ENCODE results near the gene TEAD4.

Gene TEAD4

GRCh38 chr12:2960390-2960956, 1.3 kb downstream of the TEAD4 start:
- in situ Hi-C loops (cut with MboI; ENCODE audit: low sequenced_read_pairs), result no loop called here

GRCh38 chr12:2960996-2961616, 1.9 kb downstream of the TEAD4 start:
- in situ Hi-C loops (cut with MboI; ENCODE audit: low sequenced_read_pairs), result no loop called here

GRCh38 chr12:2961705-2962104, 2.5 kb downstream of the TEAD4 start:
- in situ Hi-C loops (cut with MboI; ENCODE audit: low sequenced_read_pairs), result no loop called here

- in situ Hi-C loops (cut with MboI; ENCODE audit: low sequenced_read_pairs), result no loop called here
These were observed 4.1 kb downstream of the TEAD4 start for GRCh38 chr12:2963154-2963759.

- in situ Hi-C loops (cut with MboI; ENCODE audit: low sequenced_read_pairs), result no loop called here
These were observed 4.6 kb downstream of the TEAD4 start for GRCh38 chr12:2963760-2964292.

DNA sequence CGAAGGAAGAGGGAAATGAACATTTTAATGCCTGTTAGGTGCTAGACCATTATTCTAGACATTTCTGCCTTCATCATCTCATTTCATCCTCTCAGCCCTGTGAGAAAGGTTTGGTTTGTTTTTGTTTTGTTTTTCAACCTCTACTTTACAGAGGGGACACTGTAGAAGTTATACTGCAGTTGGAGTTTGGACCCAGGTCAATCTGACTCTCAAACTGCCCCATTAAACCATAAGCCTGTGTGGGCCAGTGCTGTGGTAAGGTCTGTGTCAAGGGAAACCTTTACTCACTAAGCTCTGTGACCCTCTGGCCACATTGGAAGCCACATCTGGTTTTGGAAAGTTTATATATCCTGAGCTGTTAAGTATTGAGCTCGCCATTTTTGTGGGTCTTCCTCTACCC, 8.5 kb downstream of the TEAD4 start:
- in situ Hi-C loops (cut with MboI; ENCODE audit: low sequenced_read_pairs), result no loop called here

DNA sequence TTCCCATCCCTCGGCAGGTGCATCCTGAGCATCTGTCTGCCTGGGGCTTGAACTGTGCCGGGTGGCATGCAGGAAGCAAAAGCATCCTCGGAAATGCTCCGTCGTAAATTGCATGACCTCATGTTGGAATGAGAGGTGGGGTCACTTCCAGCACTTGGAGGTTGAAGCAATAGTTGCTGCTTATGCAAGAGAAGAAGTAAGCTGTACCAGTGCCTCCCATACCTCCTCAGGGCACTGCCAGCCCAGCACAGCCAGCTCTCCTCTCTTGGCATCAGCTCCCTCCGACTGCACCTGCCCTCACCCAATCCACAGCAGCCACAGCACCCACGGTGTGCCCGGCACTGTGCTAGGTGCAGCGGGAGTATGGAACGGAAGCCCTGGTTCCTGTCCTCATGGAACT, 11.5 kb downstream of the TEAD4 start:
- in situ Hi-C loops (cut with MboI; ENCODE audit: low sequenced_read_pairs), result no loop called here

DNA sequence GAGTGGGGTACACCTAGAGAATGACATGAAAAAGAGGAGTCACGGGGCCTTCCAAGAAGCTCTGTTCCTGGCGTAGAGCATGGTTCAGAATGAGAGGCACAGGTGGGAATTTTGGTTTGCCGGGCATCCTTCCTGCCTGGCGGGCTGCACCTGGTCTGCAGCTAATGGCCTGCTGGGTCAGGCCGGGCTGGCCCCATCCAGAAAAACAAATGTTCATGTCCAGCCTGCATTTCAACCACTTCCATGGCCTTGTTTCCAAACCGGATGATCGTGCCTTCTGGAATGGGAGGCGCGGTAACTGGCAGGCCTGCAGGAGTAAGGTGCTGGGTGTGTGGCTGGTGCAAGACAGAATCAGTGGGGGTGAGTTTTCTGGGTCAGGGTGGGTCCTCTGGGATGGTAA, 14.4 kb downstream of the TEAD4 start:
- in situ Hi-C loops (cut with MboI; ENCODE audit: low sequenced_read_pairs), result no loop called here

GRCh38 chr12:2974560-2974971, 15.4 kb downstream of the TEAD4 start:
- in situ Hi-C loops (cut with MboI; ENCODE audit: low sequenced_read_pairs), result no loop called here

DNA sequence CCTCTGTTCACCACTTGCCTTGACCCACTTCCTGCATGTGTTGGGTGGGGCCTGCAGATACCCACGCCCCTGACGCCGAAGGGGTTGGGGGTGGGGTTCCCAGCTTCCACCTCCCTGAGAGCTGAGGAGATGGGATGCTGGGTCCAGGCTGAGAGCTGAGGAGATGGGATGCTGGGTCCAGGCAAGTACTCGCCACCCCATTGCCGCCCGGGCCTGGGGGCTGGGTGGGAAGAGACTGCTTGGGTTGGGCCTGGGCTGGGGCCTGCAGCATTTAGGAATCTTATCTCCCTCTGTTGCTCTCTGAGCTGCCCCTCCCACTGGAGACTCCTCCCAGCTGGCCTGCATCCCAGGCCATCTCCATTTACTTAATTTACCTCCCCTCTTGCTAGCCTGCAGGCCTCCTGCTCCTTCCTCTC, 17.4 kb downstream of the TEAD4 start:
- in situ Hi-C loops (cut with MboI; ENCODE audit: low sequenced_read_pairs), result no loop called here

DNA sequence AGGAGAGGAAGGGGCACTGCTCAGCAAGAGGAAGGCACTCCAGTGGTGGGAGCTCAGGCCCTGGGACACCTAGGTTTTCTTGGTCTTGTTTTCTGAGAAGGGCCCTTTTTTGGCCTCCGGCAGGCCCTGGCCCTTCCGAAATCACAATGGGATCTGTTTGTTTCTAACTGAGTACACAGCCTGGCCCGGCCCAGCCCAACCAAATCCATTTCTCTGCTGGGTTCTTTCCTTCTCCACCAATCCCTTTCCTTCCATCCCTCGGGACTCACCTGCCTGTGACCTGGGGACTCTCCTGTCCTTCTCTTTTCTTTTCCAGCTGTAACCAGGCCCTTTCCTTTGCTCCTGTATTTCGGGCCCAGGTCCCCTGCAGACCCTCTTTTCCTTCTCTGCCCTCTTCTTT, 18.6 kb downstream of the TEAD4 start:
- in situ Hi-C loops (cut with MboI; ENCODE audit: low sequenced_read_pairs), result no loop called here

DNA sequence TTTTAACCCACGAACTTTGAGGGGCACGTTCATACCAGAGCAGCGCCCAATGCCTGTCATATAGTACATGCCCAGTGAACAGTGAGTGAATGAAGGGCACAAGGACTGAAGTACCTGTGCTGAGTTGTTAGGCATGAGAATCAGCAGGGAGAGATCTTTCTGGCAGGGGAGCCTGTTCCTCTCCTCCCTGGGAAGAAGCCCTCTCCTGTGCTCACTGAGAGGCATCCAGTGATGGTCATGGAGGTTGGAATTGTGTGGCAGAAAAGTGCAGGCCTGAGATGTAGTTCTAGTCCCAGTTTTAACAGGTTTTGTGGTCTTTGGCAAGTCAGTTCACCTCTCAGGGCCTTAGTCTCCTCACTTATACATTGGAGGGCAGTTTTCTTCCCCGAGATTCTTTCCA, 20.6 kb downstream of the TEAD4 start:
- in situ Hi-C loops (cut with MboI; ENCODE audit: low sequenced_read_pairs), result no loop called here

- in situ Hi-C loops (cut with MboI; ENCODE audit: low sequenced_read_pairs), result no loop called here
These were observed 21.4 kb downstream of the TEAD4 start for GRCh38 chr12:2980630-2981029.

DNA sequence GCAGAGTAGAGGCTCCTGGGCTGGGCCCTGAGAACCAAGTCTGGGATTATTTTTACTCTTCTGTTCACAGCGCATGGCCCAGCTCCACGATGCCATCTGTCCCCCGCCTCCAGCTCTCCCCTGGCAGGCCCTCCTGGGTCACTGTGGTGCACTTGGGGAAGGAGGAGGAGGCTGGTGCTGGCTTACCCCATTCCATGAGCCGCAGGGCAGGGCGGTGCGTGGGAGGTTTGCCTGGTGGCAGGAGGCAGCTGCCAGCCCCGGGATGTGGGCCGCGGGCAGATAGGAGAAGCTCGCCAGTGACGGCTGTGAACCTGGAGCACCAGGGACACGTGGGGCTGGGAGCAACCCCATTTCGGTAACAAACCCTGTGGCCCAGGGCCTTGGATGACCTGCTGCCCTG, 23.2 kb downstream of the TEAD4 start:
- in situ Hi-C loops (cut with MboI; ENCODE audit: low sequenced_read_pairs), result no loop called here

DNA sequence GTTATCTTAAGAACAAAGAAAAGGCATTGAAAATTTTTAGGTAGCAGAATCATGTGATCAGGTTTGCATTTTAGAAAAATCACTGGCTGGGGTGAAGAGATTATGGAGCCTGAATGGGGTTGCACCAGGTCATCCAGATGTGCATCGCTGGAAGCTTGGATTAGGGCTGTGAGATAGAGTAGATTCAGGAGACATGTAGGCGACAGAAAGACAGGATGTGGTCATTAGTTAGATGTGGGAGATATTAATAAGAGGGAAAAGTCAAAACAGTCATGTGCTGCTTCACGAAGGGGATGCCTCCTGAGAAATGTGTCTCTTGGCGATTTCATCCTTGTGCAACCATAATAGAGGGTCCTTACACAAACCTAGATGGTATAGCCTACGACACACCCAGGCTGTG, 25.1 kb downstream of the TEAD4 start:
- in situ Hi-C loops (cut with MboI; ENCODE audit: low sequenced_read_pairs), result no loop called here

DNA sequence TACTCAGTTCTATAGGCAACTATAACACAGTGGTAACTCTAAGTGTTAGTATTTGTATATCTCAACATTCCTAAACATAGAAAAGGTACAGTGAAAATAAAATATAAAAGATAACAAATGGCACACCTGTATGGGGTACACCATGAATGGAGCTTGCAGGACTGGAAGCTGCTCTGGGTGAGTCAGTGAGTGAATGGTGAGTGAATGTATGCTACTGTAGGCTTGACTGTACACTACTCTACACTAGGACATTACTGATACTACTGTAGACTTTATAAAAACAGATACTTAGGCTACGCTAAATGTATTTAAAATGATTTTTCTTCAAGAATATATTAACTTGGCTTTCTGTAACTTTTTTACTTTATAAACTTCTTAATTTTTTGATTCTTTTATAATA, 25.5 kb downstream of the TEAD4 start:
- in situ Hi-C loops (cut with MboI; ENCODE audit: low sequenced_read_pairs), result no loop called here

DNA sequence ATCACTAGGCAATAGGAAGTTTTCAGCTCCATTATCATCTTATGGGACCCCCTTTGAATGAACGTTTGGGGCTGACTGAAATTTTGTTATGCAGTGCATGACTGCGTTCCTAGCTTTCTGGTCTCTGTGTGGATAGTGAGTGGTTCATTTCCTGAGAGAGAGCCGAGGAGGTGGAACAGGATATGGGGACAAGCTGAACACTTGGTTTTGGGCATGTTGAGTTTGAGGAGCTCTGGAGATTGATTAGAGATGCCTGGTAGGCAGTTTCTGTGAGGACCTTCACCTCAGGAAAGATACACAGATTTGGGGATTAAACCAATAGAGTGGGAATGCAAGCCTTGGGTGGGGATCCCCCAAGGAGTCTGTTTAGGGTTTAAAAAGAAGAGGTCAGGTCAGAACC, 27.7 kb downstream of the TEAD4 start:
- in situ Hi-C loops (cut with MboI; ENCODE audit: low sequenced_read_pairs), result no loop called here

GRCh38 chr12:2988494-2988893, 29.3 kb downstream of the TEAD4 start:
- in situ Hi-C loops (cut with MboI; ENCODE audit: low sequenced_read_pairs), result no loop called here

GRCh38 chr12:2992724-2993123, 33.5 kb downstream of the TEAD4 start:
- in situ Hi-C loops (cut with MboI; ENCODE audit: low sequenced_read_pairs), result no loop called here

DNA sequence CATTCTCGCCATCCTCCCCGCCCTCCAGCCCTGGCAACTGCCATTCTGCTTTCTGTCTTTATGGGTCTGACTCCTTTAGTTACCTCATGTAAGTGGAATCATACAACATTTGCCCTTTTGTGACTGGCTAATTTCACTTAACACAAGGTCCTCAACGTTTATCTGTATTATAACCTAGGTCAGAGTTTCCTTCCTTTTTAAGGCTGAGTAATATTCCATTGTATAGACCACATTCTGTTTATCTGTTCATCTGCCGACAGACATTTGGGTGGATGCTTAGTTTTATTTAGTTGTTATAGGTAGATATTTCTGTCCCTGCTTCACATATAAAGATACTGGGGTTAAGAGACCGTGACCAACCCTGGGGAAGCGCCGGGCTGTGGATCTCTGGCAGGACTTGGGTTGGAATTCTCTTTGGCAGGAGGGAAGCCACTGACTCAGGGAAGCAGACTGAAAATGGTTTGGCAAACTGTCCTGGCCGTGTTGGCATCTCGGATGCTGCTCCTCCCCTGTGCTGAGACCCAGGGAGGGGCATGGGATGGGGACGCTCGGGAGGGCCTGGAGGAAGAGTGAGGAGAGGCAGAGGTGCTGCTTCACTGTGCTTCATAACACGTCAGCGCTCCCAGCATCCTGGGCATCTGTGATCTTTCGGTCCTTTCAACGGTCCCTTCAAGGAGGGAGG, 38.9 kb downstream of the TEAD4 start:
- in situ Hi-C loops (cut with MboI; ENCODE audit: low sequenced_read_pairs), result no loop called here

DNA sequence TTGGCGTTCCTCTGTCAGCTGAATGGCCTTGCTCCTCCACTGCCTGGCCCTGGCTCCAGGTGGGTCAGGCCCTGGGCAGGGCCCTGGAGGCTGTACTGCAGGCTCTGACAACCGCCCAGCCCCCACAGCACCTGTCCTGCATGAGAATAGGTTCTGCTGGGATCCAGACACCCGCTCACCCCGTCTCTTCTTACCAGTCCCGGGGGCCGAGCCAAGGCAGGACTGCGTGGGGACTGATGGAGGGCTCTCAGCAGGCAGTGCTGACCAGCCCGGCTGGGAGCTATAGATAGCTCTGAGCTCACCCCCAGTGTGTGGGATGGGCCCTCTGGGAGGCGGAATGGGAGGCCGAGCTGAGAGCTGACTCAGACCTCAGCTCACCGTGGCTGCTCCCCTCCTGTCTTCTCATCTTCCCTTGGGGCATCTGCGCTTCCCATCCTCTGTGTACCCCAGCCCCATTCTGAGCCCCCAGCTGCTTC, 39.6 kb downstream of the TEAD4 start:
- in situ Hi-C loops (cut with MboI; ENCODE audit: low sequenced_read_pairs), result no loop called here
